CD14-positive monocyte (primary cell): Measurements from ENCODE around the gene NEK10. TPM values are rescaled to one million over a fixed set of nuclear protein-coding genes. Genes with fewer than 3 reads are reported as not detected.

ENCODE experiments used
- DNase-seq, 3 donors: peaks; one replicate each; pipeline ENCODE4 v3.0.0-alpha.2; 2011 to 2022
- H2AFZ ChIP-seq: 2 replicates; pipeline ENCODE4 v1.6.0; 2012; ENCODE audit warnings: mild to moderate bottlenecking, low read depth, low read length, inconsistent platforms; ENCODE audit not compliant: insufficient read depth, poor library complexity, severe bottlenecking
- H3K27ac ChIP-seq, 2 donors: 1 replicate in 1 of 2; 2 replicates in 1 of 2; pipeline ENCODE4 v1.5.1; 2012 to 2013; ENCODE audit warnings: low read length in 2 of 2, control low read depth in 1 of 2, inconsistent platforms in 1 of 2, low read depth in 1 of 2, mild to moderate bottlenecking in 1 of 2
- H3K27me3 ChIP-seq, 2 donors: one replicate each; pipeline versions ENCODE4 v1.6.0 to v1.6.1; 2011 to 2013; ENCODE audit warnings: low read length in 2 of 2; ENCODE audit not compliant: control insufficient read depth in 2 of 2, insufficient read depth in 2 of 2
- H3K36me3 ChIP-seq, 2 donors: replicated peaks in 1 of 2; 1 replicate in 1 of 2; 2 replicates in 1 of 2; pipeline versions ENCODE4 v1.5.1 to v1.6.1; 2012 to 2013; ENCODE audit warnings: low read length in 2 of 2, control low read depth in 1 of 2, inconsistent platforms in 1 of 2, mild to moderate bottlenecking in 1 of 2; ENCODE audit not compliant: insufficient read depth in 2 of 2, control insufficient read depth in 1 of 2
- H3K4me1 ChIP-seq, 2 donors: 1 replicate in 1 of 2; 2 replicates in 1 of 2; pipeline versions ENCODE4 v1.5.1 to v1.6.1; 2012 to 2013; ENCODE audit warnings: low read length in 2 of 2, control low read depth in 1 of 2, inconsistent platforms in 1 of 2, mild to moderate bottlenecking in 1 of 2, moderate library complexity in 1 of 2; ENCODE audit not compliant: insufficient read depth in 2 of 2, control insufficient read depth in 1 of 2
- H3K4me2 ChIP-seq: replicated peaks from 2 replicates; pipeline ENCODE3; 2012; ENCODE audit warnings: low read length, moderate library complexity, mild to moderate bottlenecking; ENCODE audit not compliant: poor library complexity, severe bottlenecking; ENCODE audit errors: extremely low read depth
- H3K4me3 ChIP-seq, 3 experiments: fragments of 200-600 bp in 1 of 3; sonication (generic) in 1 of 3; replicated peaks in 1 of 3; 1 replicate in 2 of 3; 2 replicates in 1 of 3; pipeline ENCODE4 v1.5.1; 2011 to 2013; ENCODE audit warnings: low read length in 3 of 3, mild to moderate bottlenecking in 3 of 3, control low read depth in 2 of 3, low read depth in 2 of 3, inconsistent platforms in 1 of 3, moderate library complexity in 1 of 3
- H3K79me2 ChIP-seq: 2 replicates; pipeline ENCODE4 v1.6.0; 2012; ENCODE audit warnings: mild to moderate bottlenecking, control low read depth, inconsistent platforms, low read length, moderate library complexity; ENCODE audit not compliant: insufficient read depth
- H3K9ac ChIP-seq: 2 replicates; pipeline ENCODE4 v1.6.0; 2017; ENCODE audit warnings: low read length, mild to moderate bottlenecking; ENCODE audit not compliant: insufficient read depth, poor library complexity, severe bottlenecking
- H3K9me3 ChIP-seq, 2 donors: replicated peaks in 1 of 2; 1 replicate in 1 of 2; 2 replicates in 1 of 2; pipeline versions ENCODE4 v1.5.1 to v1.6.1; 2012 to 2013; ENCODE audit warnings: low read length in 2 of 2, control low read depth in 1 of 2; ENCODE audit not compliant: control insufficient read depth in 1 of 2, insufficient read depth in 1 of 2
- H4K20me1 ChIP-seq: 2 replicates; pipeline ENCODE4 v1.6.0; 2012; ENCODE audit warnings: mild to moderate bottlenecking, low read length, control low read depth, moderate library complexity; ENCODE audit not compliant: insufficient read depth
- H3K27ac Mint-ChIP-seq, 7 donors: one replicate each; pipeline ENCODE4 v1.8.0; 2020; ENCODE audit warnings: mild to moderate bottlenecking in 7 of 7, mixed read lengths in 7 of 7, moderate library complexity in 6 of 7, inconsistent platforms in 2 of 7
- H3K27me3 Mint-ChIP-seq, 3 donors: one replicate each; pipeline ENCODE4 v1.8.0; 2021 to 2022; ENCODE audit warnings: low read depth in 3 of 3, mild to moderate bottlenecking in 3 of 3, mixed read lengths in 3 of 3, moderate library complexity in 3 of 3, inconsistent platforms in 1 of 3
- H3K36me3 Mint-ChIP-seq, 2 donors: one replicate each; pipeline ENCODE4 v1.8.0; 2020; ENCODE audit warnings: mixed read lengths in 2 of 2, inconsistent platforms in 1 of 2, mild to moderate bottlenecking in 1 of 2
- H3K4me1 Mint-ChIP-seq: one replicate; pipeline ENCODE4 v1.8.0; 2020; ENCODE audit warnings: mild to moderate bottlenecking, mixed read lengths
- H3K4me3 Mint-ChIP-seq, 2 donors: one replicate each; pipeline ENCODE4 v1.8.0; 2020; ENCODE audit warnings: mild to moderate bottlenecking in 2 of 2, mixed read lengths in 2 of 2, moderate library complexity in 1 of 2
- H3K9me3 Mint-ChIP-seq, 7 donors: one replicate each; pipeline ENCODE4 v1.8.0; 2020 to 2022; ENCODE audit warnings: mixed read lengths in 7 of 7, mild to moderate bottlenecking in 6 of 7, moderate library complexity in 6 of 7, inconsistent platforms in 2 of 7
- WGBS: methylation state at CpG from one replicate; pipeline ENCODE4 v1.1.5; 2013; ENCODE audit warnings: missing lambda C conversion rate; ENCODE audit not compliant: insufficient coverage; 5-methylcytosine and 5-hydroxymethylcytosine counted together
- intact Hi-C, 2 donors: fragments of 100-400 bp; cut with micrococcal nuclease; formaldehyde crosslinking; loops; one replicate each; pipeline versions ENCODE4 v1.15.0 to v1.15.1; 2023
- polyA plus RNA-seq, 3 donors: library from polyadenylated mRNA; depleted of rRNA in 1 of 3; unstranded in 2 of 3; stranded (reverse) in 1 of 3; fragments of 300-500 nt in 2 of 3; fragments of >200 nt in 1 of 3; fragmentation: Illumina TruSeq in 2 of 3; gene quantifications; 1 replicate in 2 of 3; 2 replicates in 1 of 3; pipeline ENCODE4 v1.2.3, GENCODE V29; 2012 to 2021
- TF ChIP-seq, protein P1 (sequence below): fragments of 200-600 bp; IDR thresholded peaks from one replicate; pipeline ENCODE4 v1.8.0; 2022; ENCODE audit warnings: antibody characterized with exemption, mild to moderate bottlenecking

The NEK10 gene
- polyA plus RNA-seq, 3 donors, result not detected

DNA sequence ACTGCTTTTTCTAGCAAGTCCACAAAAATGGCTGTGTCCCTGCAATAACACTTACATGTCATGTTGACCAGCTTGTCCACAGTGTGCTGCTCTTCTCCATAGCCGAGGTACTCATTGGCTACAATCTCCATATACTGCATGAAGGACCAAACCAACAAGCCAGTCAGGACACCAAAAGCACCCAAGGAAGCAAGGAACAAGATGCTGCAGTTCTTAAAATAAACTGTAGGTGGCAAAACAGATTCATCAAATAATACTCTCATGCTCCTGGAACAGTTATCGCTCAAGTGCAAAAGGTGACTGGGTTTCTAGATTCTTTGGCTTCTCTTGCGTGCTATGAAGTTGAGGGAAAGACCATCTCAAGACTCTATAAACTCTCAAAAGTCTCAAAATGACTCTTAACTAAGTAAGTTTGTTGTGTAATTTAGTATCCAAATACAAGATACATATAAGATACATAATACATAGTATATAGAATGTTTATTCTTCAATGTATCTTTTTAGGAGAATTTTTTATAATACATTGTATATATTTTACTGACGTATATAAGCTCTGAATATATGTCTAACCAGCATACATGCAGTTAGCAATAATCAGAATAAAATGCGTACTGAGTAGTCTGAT lies 57.0 kb downstream of the NEK10 start:
- Histone ChIP-seq H3K36me3 (no peaks in the 10 kb centered on the region), H2AFZ (no peak overlapping the region), H3K9ac (no peak overlapping the region), H3K4me2 (no peak overlapping the region), H3K79me2 (no peaks in the 10 kb centered on the region), H3K9me3 (no peaks in the 10 kb centered on the region), H3K27me3 (no peaks in the 10 kb centered on the region), H3K4me3 (no peak overlapping the region), H3K27ac (no peak overlapping the region), H3K4me1 (peaks cover 0 to 6% of the 10 kb centered on the region in 2 donors), H4K20me1 (no peaks in the 10 kb centered on the region)
- Mint-ChIP-seq H3K4me3 (no peak overlapping the region), H3K9me3 (peaks cover 2 to 13% (median 9%) of the 10 kb centered on the region in 7 donors), H3K27ac (no peak overlapping the region), H3K36me3 (peaks cover 0 to 1% of the 10 kb centered on the region in 2 donors), H3K4me1 (peaks cover 5% of the 10 kb centered on the region), H3K27me3 (peaks cover 0 to 3% (median 3%) of the 10 kb centered on the region in 3 donors)
- 80% methylated on average over 1 of the region's 5 CpGs for WGBS
- peak; percentile 14 to 41 (median 31) for DNase-seq
- intact Hi-C loops, result no loop called here
- TF ChIP-seq, protein P1, sequence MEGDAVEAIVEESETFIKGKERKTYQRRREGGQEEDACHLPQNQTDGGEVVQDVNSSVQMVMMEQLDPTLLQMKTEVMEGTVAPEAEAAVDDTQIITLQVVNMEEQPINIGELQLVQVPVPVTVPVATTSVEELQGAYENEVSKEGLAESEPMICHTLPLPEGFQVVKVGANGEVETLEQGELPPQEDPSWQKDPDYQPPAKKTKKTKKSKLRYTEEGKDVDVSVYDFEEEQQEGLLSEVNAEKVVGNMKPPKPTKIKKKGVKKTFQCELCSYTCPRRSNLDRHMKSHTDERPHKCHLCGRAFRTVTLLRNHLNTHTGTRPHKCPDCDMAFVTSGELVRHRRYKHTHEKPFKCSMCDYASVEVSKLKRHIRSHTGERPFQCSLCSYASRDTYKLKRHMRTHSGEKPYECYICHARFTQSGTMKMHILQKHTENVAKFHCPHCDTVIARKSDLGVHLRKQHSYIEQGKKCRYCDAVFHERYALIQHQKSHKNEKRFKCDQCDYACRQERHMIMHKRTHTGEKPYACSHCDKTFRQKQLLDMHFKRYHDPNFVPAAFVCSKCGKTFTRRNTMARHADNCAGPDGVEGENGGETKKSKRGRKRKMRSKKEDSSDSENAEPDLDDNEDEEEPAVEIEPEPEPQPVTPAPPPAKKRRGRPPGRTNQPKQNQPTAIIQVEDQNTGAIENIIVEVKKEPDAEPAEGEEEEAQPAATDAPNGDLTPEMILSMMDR, result peak; percentile 78

GRCh38 chr3:27311400-27311799 lies 57.8 kb downstream of the NEK10 start:
- Histone ChIP-seq H2AFZ (no peak overlapping the region), H3K36me3 (no peaks in the 10 kb centered on the region), H3K27me3 (no peaks in the 10 kb centered on the region), H3K9ac (no peak overlapping the region), H4K20me1 (no peaks in the 10 kb centered on the region), H3K4me3 (no peak overlapping the region), H3K79me2 (no peaks in the 10 kb centered on the region), H3K9me3 (no peaks in the 10 kb centered on the region), H3K27ac (no peak overlapping the region), H3K4me2 (no peak overlapping the region), H3K4me1 (peaks cover 0 to 6% of the 10 kb centered on the region in 2 donors)
- peaks cover 0 to 3% (median 3%) of the 10 kb centered on the region in 3 donors for H3K27me3 Mint-ChIP-seq
- TF ChIP-seq, protein P1, result no peak
- H3K9me3 Mint-ChIP-seq, result peaks cover 2 to 13% (median 9%) of the 10 kb centered on the region in 7 donors
- WGBS, result 65% methylated on average over 2 of the region's 5 CpGs
- H3K4me1 Mint-ChIP-seq, result peaks cover 5% of the 10 kb centered on the region
- DNase-seq, result no peak
- intact Hi-C loops, result no loop called here
- peaks cover 0 to 1% of the 10 kb centered on the region in 2 donors for H3K36me3 Mint-ChIP-seq
- no peak overlapping the region for H3K4me3 Mint-ChIP-seq
- no peak overlapping the region for H3K27ac Mint-ChIP-seq
